ENCODE measurements around the gene GAGE12E.
"Not testable (repeated sequence)": the region's sequence is repeated elsewhere in the genome, so short reads cannot be mapped to it uniquely, and the experiment has no call there.

GAGE12E gene

GRCh38 chrX:49550989-49551388 lies at the start of gene GAGE12E:
Gene GAGE12E (plus strand): TSS chrX:49551289. CDS start chrX:49552444, 1,155 bp downstream.
- not testable (repeated sequence) for DNase-seq (ENCODE audit: low spot score)

GRCh38 chrX:49531877-49532276 lies 19.2 kb upstream of the GAGE12E start, which contains the start of gene GAGE12C:
Gene GAGE12C (plus strand): TSS chrX:49532177. CDS start chrX:49533332, 1,155 bp downstream.
- not testable (repeated sequence) for DNase-seq (ENCODE audit: low spot score)

- not testable (repeated sequence) for DNase-seq (ENCODE audit: low spot score)
These were observed 9.7 kb upstream of the GAGE12E start, which contains the start of gene GAGE12D for GRCh38 chrX:49541433-49541832. Gene GAGE12D (plus strand): TSS chrX:49541733. CDS start chrX:49542888, 1,155 bp downstream.

GRCh38 chrX:49560542-49560941 lies 9.5 kb downstream of the GAGE12E start, which contains the start of gene GAGE12F:
Gene GAGE12F (plus strand): TSS chrX:49560842. CDS start chrX:49561997, 1,155 bp downstream.
- not testable (repeated sequence) for DNase-seq (ENCODE audit: low spot score)

GRCh38 chrX:49568728-49569127 lies 17.6 kb downstream of the GAGE12E start:
- not testable (repeated sequence) for DNase-seq (ENCODE audit: low spot score)

- not testable (repeated sequence) for DNase-seq (ENCODE audit: low spot score)
These were observed 18.1 kb downstream of the GAGE12E start for GRCh38 chrX:49569152-49569551.

GRCh38 chrX:49570100-49570499 lies 19.0 kb downstream of the GAGE12E start, which contains the start of gene GAGE12G:
Gene GAGE12G (plus strand): TSS chrX:49570400. CDS start chrX:49571555, 1,155 bp downstream.
- not testable (repeated sequence) for DNase-seq (ENCODE audit: low spot score)

- not testable (repeated sequence) for DNase-seq (ENCODE audit: low spot score)
These were observed 28.6 kb downstream of the GAGE12E start, which contains the start of gene GAGE12H for GRCh38 chrX:49579649-49580048. Gene GAGE12H (plus strand): TSS chrX:49579949. CDS start chrX:49581104, 1,155 bp downstream.

- not testable (repeated sequence) for DNase-seq (ENCODE audit: low spot score)
These were observed 38.1 kb downstream of the GAGE12E start, which contains the start of gene GAGE2A for GRCh38 chrX:49589196-49589595. Gene GAGE2A (plus strand): TSS chrX:49589496. CDS start chrX:49590651, 1,155 bp downstream.

GRCh38 chrX:49589769-49590478 lies 38.8 kb downstream of the GAGE12E start:
- DNase-seq (ENCODE audit: low spot score): not testable (repeated sequence)

- DNase-seq (ENCODE audit: low spot score): not testable (repeated sequence)
These were observed 39.4 kb downstream of the GAGE12E start for GRCh38 chrX:49590488-49590887.

- not testable (repeated sequence) for DNase-seq (ENCODE audit: low spot score)
These were observed 47.6 kb downstream of the GAGE12E start, which contains the start of gene GAGE1 for GRCh38 chrX:49598720-49599119. Gene GAGE1 (plus strand): TSS chrX:49599020. CDS start chrX:49600175, 1,155 bp downstream.
